Smooth muscle cell of the brain vasculature (primary cell): ENCODE measurements around the gene OTUB2.

Source experiments
- DNase-seq: peaks from one replicate; pipeline ENCODE4 v3.0.0-alpha.2; 2012; ENCODE audit warnings: low read depth, low spot score

Gene OTUB2

GRCh38 chr14:93996130-93996695 is 29.9 kb upstream of the OTUB2 start:
- no peak for DNase-seq

DNA sequence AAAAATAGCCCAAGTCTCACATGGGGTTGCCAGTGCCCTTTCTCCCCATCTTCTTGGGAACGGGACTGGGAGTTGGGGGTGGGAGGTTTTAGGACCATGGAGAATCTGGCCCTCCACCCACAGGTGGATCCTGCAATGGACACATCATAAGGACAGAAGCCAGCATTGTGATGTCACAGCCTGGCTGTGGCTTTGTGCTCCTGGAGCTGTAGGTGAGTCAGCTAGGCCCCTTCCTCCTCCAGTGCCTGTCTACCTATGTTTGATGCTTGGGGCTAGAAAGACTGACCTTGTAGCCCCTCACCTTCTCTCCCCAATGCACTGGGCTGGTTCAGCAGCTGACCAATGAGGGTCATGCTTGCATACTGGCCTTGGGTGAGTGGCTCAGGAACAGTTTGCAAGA is 29.1 kb upstream of the OTUB2 start, which contains the start of gene CCDC197:
CCDC197 (plus strand) TSS at position 220 of the 400 bp plus-strand sequence. CDS start 831 bp downstream, outside the sequence.
- no peak for DNase-seq

GRCh38 chr14:93997916-93998870 is 27.9 kb upstream of the OTUB2 start:
- DNase-seq: no peak

GRCh38 chr14:93998871-93999403 is 27.2 kb upstream of the OTUB2 start:
- no peak for DNase-seq

DNA sequence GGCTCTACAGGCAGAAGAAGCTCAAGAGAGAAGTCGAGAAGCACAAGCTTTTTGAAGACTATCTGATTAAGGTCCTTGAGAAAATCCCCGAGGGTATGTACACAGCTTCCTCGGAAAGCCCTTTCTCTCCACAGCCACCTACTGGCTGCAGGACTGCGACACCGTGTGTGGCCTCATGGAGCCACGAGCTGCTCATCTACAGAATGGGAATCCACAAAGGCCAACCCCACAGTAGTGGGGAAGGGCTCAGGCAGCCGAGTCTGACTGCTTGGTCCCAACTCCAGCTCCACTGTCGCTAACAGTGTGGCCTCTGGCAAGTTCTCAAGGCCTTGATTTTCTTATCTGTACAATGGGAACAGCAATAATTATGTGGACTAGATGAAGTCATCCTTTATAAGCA is 26.6 kb upstream of the OTUB2 start:
- DNase-seq: no peak

DNA sequence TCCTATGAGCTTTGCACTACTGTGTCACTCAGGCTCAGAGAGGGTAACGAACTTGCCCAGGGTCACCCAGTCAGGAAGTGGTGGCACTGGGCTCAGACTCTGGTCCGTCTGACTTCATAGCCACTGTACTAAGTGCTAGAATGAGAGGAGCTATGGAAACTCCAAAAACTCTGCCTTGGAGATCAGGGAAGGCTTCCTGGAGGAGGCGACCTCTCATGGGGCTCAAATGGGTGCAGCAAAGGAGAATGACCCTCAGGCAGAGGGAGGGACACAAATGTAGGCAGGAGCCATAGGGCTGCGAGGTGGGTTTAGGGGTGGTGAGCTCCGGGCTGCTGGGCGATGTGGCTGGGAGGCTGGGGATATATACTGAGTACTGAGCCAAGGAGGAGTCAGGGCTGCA is 25.9 kb upstream of the OTUB2 start:
- DNase-seq: no peak

DNA sequence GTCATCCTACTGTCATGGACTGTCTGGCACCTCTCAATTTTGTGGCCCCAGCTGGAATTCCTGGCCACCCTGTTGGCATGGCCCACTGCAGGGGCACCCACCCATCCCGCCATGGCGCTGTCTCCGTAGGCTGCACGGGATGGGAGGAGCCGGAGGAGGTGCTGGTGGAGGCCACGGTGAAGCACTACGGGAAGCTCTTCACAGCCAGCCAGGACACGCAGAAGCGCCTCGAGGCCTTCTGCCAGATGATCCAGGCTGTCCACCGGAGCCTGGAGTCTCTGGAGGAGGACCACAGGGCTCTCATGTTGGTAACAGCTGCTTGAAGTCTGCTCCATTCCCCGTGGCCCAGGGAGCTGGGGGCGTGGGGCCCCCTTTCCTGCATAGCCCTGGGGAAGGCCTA is 25.1 kb upstream of the OTUB2 start:
- no peak for DNase-seq

- peak; percentile 43 for DNase-seq
These were observed 24.4 kb upstream of the OTUB2 start for GRCh38 chr14:94001501-94002396.

GRCh38 chr14:94003397-94003796 is 22.7 kb upstream of the OTUB2 start:
- DNase-seq: no peak

DNA sequence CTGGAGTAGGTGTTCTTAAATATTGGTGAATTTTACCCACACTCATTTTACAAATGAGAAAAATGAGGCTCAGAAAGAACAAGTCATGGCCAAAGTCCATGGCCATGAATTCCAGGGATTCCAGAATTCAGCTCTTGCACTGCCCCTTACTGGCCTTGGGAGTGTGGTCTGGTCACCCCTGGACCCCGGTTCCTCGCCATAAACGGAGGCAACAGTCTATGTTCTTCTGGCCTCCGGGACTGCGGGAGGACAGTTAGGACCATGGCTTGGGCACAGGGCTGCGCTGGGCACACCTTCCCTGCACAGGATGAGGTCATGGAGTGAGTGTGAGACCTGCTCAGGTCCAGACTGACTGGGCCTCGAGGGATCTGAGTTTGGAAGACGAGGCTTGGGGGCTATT is 22.1 kb upstream of the OTUB2 start:
- no peak for DNase-seq

DNA sequence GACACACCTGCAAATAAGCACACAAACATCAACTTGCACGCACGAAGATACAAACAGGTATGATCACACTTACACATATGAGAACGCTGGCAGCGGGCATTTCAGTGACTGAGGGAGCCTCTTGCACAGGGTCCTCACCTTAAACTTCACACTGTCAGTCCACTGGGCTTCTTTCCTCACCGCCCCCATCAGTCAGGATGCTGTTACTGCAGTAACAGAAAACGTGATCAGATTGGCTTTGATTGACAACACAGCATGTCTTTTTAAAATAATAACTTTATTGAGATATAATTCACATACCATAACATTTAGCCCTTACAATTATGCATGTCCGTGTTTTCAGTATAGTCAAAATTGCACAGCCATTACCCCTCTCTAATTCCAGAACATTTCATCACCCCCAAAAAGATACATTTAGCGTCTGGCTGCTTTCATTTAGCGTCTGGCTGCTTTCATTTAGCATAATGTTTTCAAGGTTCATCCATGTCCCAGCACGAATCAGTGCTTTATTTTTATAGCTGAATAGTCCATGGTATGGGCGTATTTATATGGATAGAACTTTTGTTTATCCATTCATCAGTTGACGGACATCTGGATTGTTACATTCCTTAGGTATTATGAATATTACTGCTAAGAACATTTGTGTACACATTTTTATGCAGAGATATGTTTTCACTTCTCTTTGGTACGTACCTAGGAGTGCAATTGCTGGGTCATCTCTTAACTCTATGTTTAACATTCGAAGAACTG is 20.6 kb upstream of the OTUB2 start:
- no peak for DNase-seq

DNA sequence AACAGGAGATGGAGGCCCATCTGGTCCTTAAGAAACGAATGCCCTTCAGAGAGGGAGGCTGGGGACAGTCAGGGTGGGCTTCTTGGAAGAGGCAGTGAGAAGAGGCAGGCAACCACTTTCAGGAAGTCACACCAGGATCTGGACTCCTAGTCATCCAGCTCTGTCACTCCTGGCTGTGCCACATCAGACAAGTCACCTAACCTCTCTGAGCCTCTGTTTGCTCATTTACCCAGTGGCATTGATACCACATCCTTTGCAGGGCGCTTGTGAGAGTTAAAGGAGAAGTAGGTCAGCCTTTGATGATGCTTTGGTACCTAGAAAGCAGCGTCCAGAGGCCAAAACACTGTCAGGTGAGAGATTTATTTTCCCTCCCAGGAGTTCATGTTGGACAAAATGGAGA is 17.9 kb upstream of the OTUB2 start:
- no peak for DNase-seq

- DNase-seq: no peak
These were observed 16.4 kb upstream of the OTUB2 start for GRCh38 chr14:94009767-94010166.

- DNase-seq: no peak
These were observed 15.5 kb upstream of the OTUB2 start for GRCh38 chr14:94010625-94011024.

GRCh38 chr14:94011795-94012194 is 14.3 kb upstream of the OTUB2 start:
- no peak for DNase-seq

- DNase-seq: no peak
These were observed 11.8 kb upstream of the OTUB2 start for GRCh38 chr14:94014382-94014781.

GRCh38 chr14:94015223-94015622 is 10.9 kb upstream of the OTUB2 start:
- DNase-seq: no peak

GRCh38 chr14:94016446-94016976 is 9.6 kb upstream of the OTUB2 start:
- DNase-seq: no peak

DNA sequence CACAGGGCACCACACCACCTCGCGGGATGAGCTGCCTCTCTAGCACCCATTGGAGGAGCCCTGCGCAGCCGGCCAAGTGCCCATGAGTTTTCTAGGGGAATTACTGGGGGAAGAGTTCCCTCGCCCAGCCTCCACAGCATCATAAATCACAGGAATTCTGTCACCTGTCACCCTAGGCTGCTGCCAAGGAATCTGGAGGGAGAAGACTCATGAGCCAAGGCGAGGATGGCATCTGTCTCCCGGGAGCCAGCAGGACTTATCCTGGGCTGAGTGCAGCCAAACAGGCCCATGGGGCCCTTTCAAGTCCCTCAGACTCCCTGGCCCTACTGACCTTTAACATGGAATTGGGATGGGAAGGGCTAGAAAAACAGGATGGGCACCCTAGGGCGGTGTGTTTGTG is 7.8 kb upstream of the OTUB2 start:
- DNase-seq: no peak

- DNase-seq: no peak
These were observed 6.8 kb upstream of the OTUB2 start for GRCh38 chr14:94019329-94019728.

GRCh38 chr14:94020267-94020666 is 5.9 kb upstream of the OTUB2 start:
- DNase-seq: no peak
